H9 (cell line): ENCODE data around the gene FGFR3. TPM values are rescaled to one million over a fixed set of nuclear protein-coding genes. Genes with fewer than 3 reads are reported as not detected.

Experiments
- DNase-seq: peaks from one replicate; pipeline ENCODE4 v3.0.0-alpha.2; 2017
- H2AFZ ChIP-seq: one replicate; pipeline ENCODE4 v1.6.1; 2013; ENCODE audit warnings: mild to moderate bottlenecking, low read length, control low read depth, moderate library complexity
- H2AK5ac ChIP-seq: 2 replicates; pipeline ENCODE4 v1.6.1; 2013; ENCODE audit warnings: low read length, control low read depth, mixed read lengths; ENCODE audit not compliant: insufficient read length
- H2BK120ac ChIP-seq: one replicate; pipeline ENCODE4 v1.6.1; 2013; ENCODE audit warnings: low read depth, mild to moderate bottlenecking, low read length, control low read depth, inconsistent platforms; ENCODE audit not compliant: poor library complexity, severe bottlenecking
- H2BK12ac ChIP-seq: 2 replicates; pipeline ENCODE4 v1.6.1; 2013; ENCODE audit warnings: low read length, control low read depth, mixed read lengths, low read depth; ENCODE audit not compliant: insufficient read length
- H2BK15ac ChIP-seq: 2 replicates; pipeline ENCODE4 v1.6.1; 2013; ENCODE audit warnings: low read depth, low read length, control low read depth
- H2BK20ac ChIP-seq: one replicate; pipeline ENCODE4 v1.6.1; 2013; ENCODE audit warnings: low read depth, mild to moderate bottlenecking, low read length, control low read depth, inconsistent platforms; ENCODE audit not compliant: poor library complexity, severe bottlenecking
- H2BK5ac ChIP-seq: 2 replicates; pipeline ENCODE4 v1.6.1; 2013; ENCODE audit warnings: low read length, control low read depth, mixed read lengths; ENCODE audit not compliant: insufficient read length
- H3K14ac ChIP-seq: 2 replicates; pipeline ENCODE4 v1.6.1; 2013; ENCODE audit warnings: low read length, control low read depth; ENCODE audit not compliant: insufficient read depth
- H3K18ac ChIP-seq: 2 replicates; pipeline ENCODE4 v1.6.1; 2013; ENCODE audit warnings: low read depth, mild to moderate bottlenecking, mixed read lengths, low read length, control low read depth; ENCODE audit not compliant: insufficient read length
- H3K23ac ChIP-seq: 2 replicates; pipeline ENCODE4 v1.6.1; 2013; ENCODE audit warnings: low read length, control low read depth, mixed read lengths, low read depth; ENCODE audit not compliant: insufficient read length
- H3K23me2 ChIP-seq: 2 replicates; pipeline ENCODE4 v1.6.1; 2013; ENCODE audit warnings: low read depth, mild to moderate bottlenecking, mixed read lengths, low read length, control low read depth; ENCODE audit not compliant: insufficient read length, poor library complexity, severe bottlenecking
- H3K27ac ChIP-seq: 2 replicates; pipeline ENCODE4 v1.5.1; 2013; ENCODE audit warnings: low read length, control low read depth, mixed read lengths, low read depth; ENCODE audit not compliant: insufficient read length
- H3K27me3 ChIP-seq: 2 replicates; pipeline ENCODE4 v1.6.1; 2013; ENCODE audit warnings: low read length, control low read depth, inconsistent platforms; ENCODE audit not compliant: insufficient read depth
- H3K4ac ChIP-seq: 2 replicates; pipeline ENCODE4 v1.6.1; 2013; ENCODE audit warnings: low read depth, mild to moderate bottlenecking, control low read depth, inconsistent platforms, low read length, moderate library complexity
- H3K4me1 ChIP-seq: 2 replicates; pipeline ENCODE4 v1.6.1; 2013; ENCODE audit warnings: low read length, control low read depth, inconsistent platforms; ENCODE audit not compliant: insufficient read depth
- H3K4me2 ChIP-seq: 2 replicates; pipeline ENCODE4 v1.6.1; 2013; ENCODE audit warnings: low read length, control low read depth, mixed read lengths; ENCODE audit not compliant: insufficient read length, insufficient read depth
- H3K56ac ChIP-seq: 2 replicates; pipeline ENCODE4 v1.6.1; 2013; ENCODE audit warnings: low read depth, mild to moderate bottlenecking, mixed read lengths, low read length, control low read depth; ENCODE audit not compliant: insufficient read length
- H3K79me1 ChIP-seq: 2 replicates; pipeline ENCODE4 v1.6.1; 2013; ENCODE audit warnings: low read depth, mild to moderate bottlenecking, moderate library complexity, low read length, control low read depth, inconsistent platforms; ENCODE audit not compliant: insufficient read depth, poor library complexity, severe bottlenecking
- H3K79me2 ChIP-seq: 2 replicates; pipeline ENCODE4 v1.6.1; 2013; ENCODE audit warnings: low read length, control low read depth, inconsistent platforms; ENCODE audit not compliant: insufficient read depth
- H3K9ac ChIP-seq: 2 replicates; pipeline ENCODE4 v1.6.1; 2013; ENCODE audit warnings: low read length, control low read depth, mixed read lengths; ENCODE audit not compliant: insufficient read length; ENCODE audit errors: extremely low read depth
- H3K9me3 ChIP-seq: one replicate; pipeline ENCODE4 v1.6.1; 2013; ENCODE audit warnings: low read depth, low read length, inconsistent platforms; ENCODE audit not compliant: control insufficient read depth
- H3T11ph ChIP-seq: one replicate; pipeline ENCODE4 v1.6.1; 2013; ENCODE audit warnings: mild to moderate bottlenecking, low read length, control low read depth, inconsistent platforms
- H4K20me1 ChIP-seq: one replicate; pipeline ENCODE4 v1.6.1; 2013; ENCODE audit not compliant: control insufficient read depth, insufficient read length, insufficient read depth
- H4K5ac ChIP-seq: 2 replicates; pipeline ENCODE4 v1.6.1; 2013; ENCODE audit warnings: low read depth, mild to moderate bottlenecking, mixed read lengths, low read length, control low read depth; ENCODE audit not compliant: insufficient read length
- H4K8ac ChIP-seq: replicated peaks from 2 replicates; pipeline ENCODE4 v1.6.1; 2013; ENCODE audit warnings: low read length, control low read depth, mixed read lengths, low read depth; ENCODE audit not compliant: insufficient read length
- H4K91ac ChIP-seq: 2 replicates; pipeline ENCODE4 v1.6.1; 2013; ENCODE audit warnings: low read depth, mild to moderate bottlenecking, moderate library complexity, mixed read lengths, low read length, control low read depth; ENCODE audit not compliant: insufficient read length
- H3K27ac Mint-ChIP-seq, 3 experiments: 2 replicates in 2 of 3; 3 replicates in 1 of 3; pipeline ENCODE4 v1.8.0; 2020 to 2021; ENCODE audit warnings: mixed read lengths in 3 of 3, mild to moderate bottlenecking in 1 of 3, moderate library complexity in 1 of 3
- H3K27me3 Mint-ChIP-seq: 2 replicates; pipeline ENCODE4 v1.8.0; 2021; ENCODE audit warnings: low read depth, mild to moderate bottlenecking, moderate library complexity, mixed read lengths
- H3K36me3 Mint-ChIP-seq, 3 experiments: 2 replicates in 2 of 3; 3 replicates in 1 of 3; pipeline ENCODE4 v1.8.0; 2020 to 2021; ENCODE audit warnings: low read depth in 3 of 3, mixed read lengths in 3 of 3; ENCODE audit not compliant: insufficient read depth in 1 of 3
- H3K4me1 Mint-ChIP-seq, 2 experiments: 2 replicates each; pipeline ENCODE4 v1.8.0; 2020; ENCODE audit warnings: mixed read lengths in 2 of 2
- H3K4me3 Mint-ChIP-seq, 2 experiments: 2 replicates in 1 of 2; 3 replicates in 1 of 2; pipeline ENCODE4 v1.8.0; 2020 to 2021; ENCODE audit warnings: mild to moderate bottlenecking in 2 of 2, mixed read lengths in 2 of 2, moderate library complexity in 1 of 2
- H3K9me3 Mint-ChIP-seq, 2 experiments: 2 replicates in 1 of 2; 3 replicates in 1 of 2; pipeline ENCODE4 v1.8.0; 2020; ENCODE audit warnings: mild to moderate bottlenecking in 2 of 2, mixed read lengths in 2 of 2, moderate library complexity in 1 of 2
- WGBS: extraction: QIAGEN DNeasy Blood & Tissue Kit; methylation state at CpG from one replicate; pipeline ENCODE4 v1.1.7; 2013; ENCODE audit warnings: missing lambda C conversion rate, low lambda C conversion rate, mixed read lengths; ENCODE audit not compliant: insufficient read length; ENCODE audit errors: extremely low coverage; 5-methylcytosine and 5-hydroxymethylcytosine counted together
- total RNA-seq: library from RNA; stranded (reverse); gene quantifications from 2 replicates; pipeline ENCODE4 v1.2.1, GENCODE V29; 2021
- TF ChIP-seq, protein P1 (sequence below): fragments of 200-600 bp; sonication (generic); conservative IDR thresholded peaks from 3 replicates; pipeline ENCODE4 v1.8.0; 2021; ENCODE audit warnings: antibody characterized with exemption, mild to moderate bottlenecking

FGFR3 gene
- total RNA-seq, 1 experiment from 2014 or later = 75.7 TPM

- Histone ChIP-seq H2BK120ac (no peak overlapping the region), H4K91ac (no peak overlapping the region), H3K23me2 (no peaks in the 10 kb centered on the region), H4K5ac (no peak overlapping the region), H3K4ac (no peak overlapping the region), H3K27ac (no peak overlapping the region), H3K4me2 (no peak overlapping the region), H4K20me1 (no peaks in the 10 kb centered on the region), H3K79me1 (no peaks in the 10 kb centered on the region), H2BK15ac (no peak overlapping the region), H2AK5ac (no peak overlapping the region), H3K27me3 (peaks cover under 1% of the 10 kb centered on the region; the same call in 1 of the 2 replicates), H2BK12ac (no peak overlapping the region), H3K9me3 (no peaks in the 10 kb centered on the region), H3K56ac (no peak overlapping the region), H3K9ac (no peak overlapping the region), H2BK20ac (no peak overlapping the region), H3K23ac (no peak overlapping the region), H3K4me1 (no peaks in the 10 kb centered on the region), H3K18ac (no peak overlapping the region), H4K8ac (no peak overlapping the region), H2AFZ (no peak overlapping the region), H2BK5ac (no peak overlapping the region), H3T11ph (no peak overlapping the region), H3K79me2 (no peaks in the 10 kb centered on the region), H3K14ac (0 out of 2 replicates have a peak overlapping the region, but pooled peaks have one; percentile 42)
- DNase-seq = no peak
- Mint-ChIP-seq H3K4me1 (peaks cover 13 to 22% of the 10 kb centered on the region in 2 experiments), H3K9me3 (no peaks in the 10 kb centered on the region), H3K27ac (no peak overlapping the region), H3K27me3 (peaks cover 21% of the 10 kb centered on the region), H3K4me3 (no peak overlapping the region), H3K36me3 (no peaks in the 10 kb centered on the region)
- TF ChIP-seq, protein P1, sequence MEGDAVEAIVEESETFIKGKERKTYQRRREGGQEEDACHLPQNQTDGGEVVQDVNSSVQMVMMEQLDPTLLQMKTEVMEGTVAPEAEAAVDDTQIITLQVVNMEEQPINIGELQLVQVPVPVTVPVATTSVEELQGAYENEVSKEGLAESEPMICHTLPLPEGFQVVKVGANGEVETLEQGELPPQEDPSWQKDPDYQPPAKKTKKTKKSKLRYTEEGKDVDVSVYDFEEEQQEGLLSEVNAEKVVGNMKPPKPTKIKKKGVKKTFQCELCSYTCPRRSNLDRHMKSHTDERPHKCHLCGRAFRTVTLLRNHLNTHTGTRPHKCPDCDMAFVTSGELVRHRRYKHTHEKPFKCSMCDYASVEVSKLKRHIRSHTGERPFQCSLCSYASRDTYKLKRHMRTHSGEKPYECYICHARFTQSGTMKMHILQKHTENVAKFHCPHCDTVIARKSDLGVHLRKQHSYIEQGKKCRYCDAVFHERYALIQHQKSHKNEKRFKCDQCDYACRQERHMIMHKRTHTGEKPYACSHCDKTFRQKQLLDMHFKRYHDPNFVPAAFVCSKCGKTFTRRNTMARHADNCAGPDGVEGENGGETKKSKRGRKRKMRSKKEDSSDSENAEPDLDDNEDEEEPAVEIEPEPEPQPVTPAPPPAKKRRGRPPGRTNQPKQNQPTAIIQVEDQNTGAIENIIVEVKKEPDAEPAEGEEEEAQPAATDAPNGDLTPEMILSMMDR = no peak
- no CpG with 5 or more reads among the region's 34 CpGs for WGBS
These were observed 6.3 kb upstream of the FGFR3 start for GRCh38 chr4:1786544-1787362.
